HG03442 (cell line): Measurements from ENCODE around the gene KCNA5.
A peak's percentile ranks its signal among the peaks of the same experiment; 100 is the strongest.

Source experiments
- ATAC-seq: cut with Tn5 transposase; IDR thresholded peaks from one replicate; pipeline ENCODE4 v1.9.1; 2021; ENCODE audit warnings: mild to moderate bottlenecking, moderate library complexity; ENCODE audit not compliant: unreplicated experiment

Gene KCNA5

DNA sequence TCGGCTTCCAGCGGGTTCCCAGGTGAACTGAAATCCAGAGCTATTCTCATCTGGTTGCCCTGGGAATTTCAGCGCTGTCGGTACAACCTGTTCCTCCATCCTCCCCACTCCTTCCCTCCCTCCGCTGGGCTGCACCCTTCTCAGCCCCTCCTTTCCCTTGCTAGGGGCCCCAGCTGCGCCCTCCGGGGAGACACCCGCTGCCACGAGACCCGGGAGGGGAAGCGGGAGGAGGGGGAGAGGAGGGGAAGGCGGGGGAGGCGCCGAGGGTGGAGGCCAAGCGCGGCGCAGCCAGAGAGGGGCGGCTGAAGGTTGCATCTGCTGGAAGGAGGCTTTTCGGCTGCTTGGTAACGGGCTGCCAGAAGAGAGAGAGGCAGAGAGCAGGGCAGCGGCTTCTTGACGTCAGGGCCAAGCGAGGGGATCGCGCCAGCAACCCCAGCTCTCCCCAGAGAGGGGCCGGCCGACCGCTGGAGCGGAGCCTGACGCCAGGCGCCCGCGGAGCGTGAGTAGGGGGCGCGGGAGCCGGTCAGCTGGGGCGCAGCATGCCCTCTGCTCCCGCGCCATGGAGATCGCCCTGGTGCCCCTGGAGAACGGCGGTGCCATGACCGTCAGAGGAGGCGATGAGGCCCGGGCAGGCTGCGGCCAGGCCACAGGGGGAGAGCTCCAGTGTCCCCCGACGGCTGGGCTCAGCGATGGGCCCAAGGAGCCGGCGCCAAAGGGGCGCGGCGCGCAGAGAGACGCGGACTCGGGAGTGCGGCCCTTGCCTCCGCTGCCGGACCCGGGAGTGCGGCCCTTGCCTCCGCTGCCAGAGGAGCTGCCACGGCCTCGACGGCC lies at the start of gene KCNA5:
KCNA5 (plus strand) TSS at position 291 of the 831 bp plus-strand sequence; CDS start at position 560, 269 bp downstream.
- ATAC-seq: no peak

DNA sequence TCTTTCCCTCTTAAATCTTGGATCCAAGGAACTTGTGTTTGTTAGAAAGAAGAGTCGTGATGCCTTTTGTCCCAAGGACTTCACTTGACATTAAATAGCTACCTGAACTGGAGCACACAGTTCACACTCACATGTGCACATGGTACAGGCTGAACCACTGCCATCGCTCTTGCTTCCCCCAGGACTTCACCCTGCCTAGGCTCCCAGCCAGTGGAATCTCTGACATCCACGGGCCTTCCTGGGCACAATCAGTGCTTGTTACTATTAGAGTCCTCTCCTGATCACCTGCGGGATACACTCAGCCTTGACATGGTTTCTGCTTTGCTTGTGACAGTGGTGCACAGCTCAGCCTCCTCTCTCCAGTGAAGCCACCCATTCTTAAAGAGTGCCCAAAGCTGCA lies 49.1 kb upstream of the KCNA5 start:
- ATAC-seq: no peak

DNA sequence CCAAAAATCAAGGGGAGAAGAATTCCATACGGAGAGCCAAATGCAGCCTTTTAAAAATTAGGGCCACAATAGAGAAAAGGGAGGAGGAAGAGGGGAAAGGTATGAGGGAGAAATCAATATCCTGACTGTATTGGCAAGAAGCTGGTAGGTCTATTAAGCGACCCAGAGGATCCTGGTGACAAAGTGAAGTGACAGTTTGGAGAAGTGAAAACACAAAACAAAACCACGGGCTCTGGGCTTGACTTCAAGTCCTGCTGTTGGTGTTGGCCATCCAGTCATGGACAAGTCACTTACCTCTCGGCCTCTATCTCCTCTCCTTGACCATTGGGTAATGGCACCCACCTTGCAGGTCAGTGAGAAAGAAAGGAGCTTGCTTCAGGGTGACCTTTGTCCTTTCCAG lies 47.0 kb upstream of the KCNA5 start:
- ATAC-seq: no peak

DNA sequence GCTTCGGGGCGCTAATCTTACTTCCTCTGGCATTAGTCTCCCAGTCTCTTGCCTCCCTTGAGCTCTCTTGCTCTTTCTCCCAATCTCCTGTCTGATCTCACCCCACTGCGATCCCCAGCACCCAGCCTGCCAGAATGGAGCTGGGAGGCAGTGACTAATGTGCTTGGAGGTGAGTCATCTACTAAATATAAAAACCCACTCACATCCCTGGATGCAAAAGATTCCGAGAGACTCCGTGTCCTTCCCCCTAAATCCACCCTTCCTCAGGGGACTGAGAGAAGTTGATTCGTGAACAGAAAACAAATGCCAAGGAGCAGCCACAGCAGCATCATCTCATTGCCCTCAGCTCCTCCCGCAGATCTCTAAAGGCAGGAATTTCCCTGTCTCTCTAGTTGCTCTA lies 45.7 kb upstream of the KCNA5 start:
- ATAC-seq: no peak

DNA sequence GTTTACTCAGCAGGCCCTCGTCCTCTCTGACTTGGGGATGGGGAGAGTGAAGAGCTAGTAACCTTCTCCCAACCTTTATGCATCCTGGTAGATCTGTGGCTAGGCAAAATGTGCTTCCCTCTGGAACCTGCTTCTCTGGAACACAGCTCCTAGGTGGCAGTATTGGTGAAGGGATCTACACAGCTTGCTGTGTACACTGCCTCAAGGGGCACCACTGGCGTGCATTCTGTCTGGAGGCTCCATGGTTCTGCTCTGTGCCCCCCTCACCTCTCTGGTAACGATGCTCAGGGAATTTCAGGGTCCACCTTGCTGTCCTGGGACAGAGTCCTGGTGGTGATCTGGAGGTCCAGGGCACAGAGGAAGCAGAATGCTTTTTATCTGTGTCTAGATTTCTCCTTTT lies 43.5 kb upstream of the KCNA5 start:
- ATAC-seq: no peak

DNA sequence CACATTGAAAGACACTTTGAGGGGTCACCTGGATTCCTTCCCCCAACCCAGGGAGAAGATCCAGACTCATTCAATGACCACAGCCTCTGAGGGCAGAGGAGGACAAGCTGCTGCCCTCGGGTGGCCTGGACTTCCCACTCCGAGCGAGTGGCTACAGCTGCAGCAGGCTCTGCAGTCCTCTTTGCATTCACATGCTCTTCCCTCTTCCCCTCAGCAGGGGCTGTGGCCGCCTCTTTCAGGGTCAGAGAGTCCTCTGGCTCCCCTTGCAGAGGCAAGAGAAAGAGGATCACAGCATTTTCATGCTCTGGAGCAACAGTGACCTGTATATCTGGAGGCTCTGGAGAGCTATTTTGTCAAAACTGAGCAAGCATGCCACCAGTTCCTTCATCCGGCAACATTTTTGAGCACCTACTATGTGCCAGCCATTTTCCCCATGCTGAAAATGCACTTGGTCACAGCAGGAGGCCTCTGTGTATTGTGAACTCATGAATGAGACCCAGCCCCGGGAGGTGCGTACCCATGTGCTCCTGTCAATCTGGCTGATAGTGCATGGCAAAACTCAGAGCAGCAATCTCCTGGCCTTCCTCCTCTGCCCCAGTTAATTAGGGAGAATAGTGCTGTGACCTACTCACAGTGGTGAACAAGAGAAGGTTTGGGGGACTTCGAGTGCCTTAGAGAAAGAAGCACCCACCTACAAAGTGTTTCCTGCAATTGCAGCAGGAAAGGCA lies 42.9 kb upstream of the KCNA5 start:
- ATAC-seq: no peak

DNA sequence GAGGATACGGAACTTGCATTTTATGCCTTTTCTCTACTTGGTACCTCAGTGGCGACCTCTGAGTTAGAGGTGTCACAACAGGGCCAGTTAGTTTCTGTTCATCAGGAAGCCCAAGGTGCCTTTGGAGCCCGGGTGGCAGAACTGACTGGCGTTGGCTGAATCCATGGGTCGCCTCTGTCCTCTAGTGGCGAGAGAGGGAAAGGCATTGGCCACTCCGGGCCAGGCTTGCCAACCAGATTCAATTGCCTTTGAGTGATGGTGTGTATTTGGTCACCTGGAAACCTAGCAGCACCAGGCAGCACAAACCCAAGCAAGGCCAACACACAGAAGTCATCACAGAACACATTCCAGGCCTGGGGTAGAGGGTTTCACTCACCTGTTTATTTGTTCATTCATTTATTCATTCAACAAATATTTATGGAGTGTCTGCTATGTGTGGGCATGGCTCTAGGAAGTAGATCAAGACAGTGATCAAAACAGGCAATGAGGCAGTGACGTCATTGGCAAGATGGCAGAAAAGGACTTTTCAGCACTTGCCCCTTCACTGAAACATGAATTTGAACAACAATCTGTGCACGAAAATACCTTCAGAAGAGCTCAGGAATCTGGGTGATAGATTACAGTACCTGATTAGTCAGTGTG lies 40.5 kb upstream of the KCNA5 start:
- ATAC-seq: peak; percentile 41

DNA sequence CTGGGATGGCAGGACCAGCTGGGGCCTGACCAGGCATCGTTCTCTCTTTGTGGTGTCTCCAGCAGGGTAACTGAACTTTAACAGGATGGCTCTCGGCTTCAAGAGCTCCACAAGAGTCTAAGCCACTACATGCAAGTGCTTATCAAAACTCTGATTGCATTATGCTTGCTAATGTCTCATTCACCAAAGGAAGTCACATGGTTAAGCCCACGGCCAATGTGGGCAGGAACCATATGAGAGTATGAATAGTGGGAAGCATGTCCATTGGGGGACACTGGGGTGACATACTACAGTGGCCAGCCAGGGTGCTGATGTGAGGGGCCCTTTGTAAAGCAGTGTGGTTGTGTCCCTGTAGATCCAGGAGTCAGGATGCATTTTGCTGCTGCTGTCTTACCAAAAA lies 35.0 kb upstream of the KCNA5 start:
- ATAC-seq: no peak

DNA sequence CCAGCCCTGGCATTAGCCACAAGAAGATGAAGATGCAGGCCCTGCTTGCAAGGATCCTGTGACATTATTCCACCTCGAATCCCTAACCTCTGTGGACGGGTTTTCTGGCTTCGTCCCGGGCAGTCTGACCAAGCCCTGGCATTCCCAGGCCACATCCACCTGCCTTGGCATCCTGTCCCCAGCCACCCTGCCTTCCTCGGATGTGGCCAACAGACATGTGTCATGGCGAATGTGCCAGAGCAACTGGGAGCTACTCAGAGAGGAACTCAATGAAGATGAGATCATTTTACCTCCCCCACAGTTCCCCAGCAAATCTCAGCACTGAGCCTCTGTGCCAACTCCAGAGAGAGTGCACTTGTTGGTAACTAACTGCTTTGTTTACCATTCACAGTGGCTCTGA lies 33.5 kb upstream of the KCNA5 start:
- no peak for ATAC-seq

DNA sequence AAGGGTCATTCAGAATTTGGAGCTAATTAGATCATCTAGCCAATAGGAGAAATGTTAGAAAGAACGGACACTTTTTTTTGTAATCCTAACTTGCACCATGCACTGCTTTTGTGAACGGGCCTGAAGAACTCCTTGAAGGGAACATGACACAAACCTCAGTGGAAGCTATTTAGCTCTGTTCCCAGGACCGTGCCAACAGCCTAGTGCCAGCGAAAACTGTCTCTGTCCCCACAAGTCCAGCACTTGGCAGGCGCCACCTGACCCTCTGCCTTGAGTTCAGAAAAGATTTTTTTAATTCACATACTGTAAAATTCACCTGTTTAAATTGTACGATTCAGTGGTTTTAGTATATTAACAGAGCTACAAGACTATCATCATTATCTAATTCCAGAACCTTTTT lies 31.3 kb upstream of the KCNA5 start:
- ATAC-seq: no peak

DNA sequence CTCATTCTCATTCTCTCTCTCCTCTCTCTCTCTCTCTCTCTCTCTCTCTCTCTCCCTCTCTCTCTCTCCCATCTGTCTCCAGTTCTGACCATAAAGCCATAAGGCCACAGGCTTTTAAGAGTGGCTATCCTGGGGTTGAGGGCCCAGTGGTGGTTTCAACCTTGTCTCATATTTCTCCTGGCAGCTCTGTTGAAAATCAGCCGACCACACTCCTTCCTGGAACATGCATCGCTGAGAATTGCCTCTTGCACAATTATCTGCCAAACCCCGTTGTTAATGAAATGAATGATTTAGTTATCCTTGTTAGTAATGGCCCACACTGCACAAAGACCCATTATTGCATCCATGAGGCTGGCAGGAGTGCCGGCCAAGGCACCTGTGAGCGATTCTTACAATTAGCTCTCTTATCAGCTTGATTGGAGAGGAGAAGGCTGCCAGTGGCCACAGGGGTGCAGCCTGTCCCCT lies 30.4 kb upstream of the KCNA5 start:
- no peak for ATAC-seq

DNA sequence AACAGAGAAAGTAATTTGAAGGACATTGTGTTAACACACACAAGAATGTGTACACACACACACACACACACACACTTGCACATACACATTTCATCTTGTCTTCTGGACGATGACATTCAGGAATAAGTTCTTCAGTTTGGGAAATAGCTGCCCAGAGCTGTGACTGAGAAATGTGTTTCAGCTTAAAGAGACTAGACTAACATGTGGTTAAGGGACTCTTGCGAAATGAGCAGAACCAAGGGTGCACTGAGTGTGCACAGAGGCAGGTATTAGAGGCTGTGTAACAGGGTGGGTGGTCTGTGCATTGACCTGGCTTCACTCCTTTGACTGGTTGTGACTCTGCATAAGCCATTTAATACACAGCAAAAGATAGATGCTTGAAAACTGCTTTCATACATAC lies 29.4 kb upstream of the KCNA5 start:
- ATAC-seq: no peak

DNA sequence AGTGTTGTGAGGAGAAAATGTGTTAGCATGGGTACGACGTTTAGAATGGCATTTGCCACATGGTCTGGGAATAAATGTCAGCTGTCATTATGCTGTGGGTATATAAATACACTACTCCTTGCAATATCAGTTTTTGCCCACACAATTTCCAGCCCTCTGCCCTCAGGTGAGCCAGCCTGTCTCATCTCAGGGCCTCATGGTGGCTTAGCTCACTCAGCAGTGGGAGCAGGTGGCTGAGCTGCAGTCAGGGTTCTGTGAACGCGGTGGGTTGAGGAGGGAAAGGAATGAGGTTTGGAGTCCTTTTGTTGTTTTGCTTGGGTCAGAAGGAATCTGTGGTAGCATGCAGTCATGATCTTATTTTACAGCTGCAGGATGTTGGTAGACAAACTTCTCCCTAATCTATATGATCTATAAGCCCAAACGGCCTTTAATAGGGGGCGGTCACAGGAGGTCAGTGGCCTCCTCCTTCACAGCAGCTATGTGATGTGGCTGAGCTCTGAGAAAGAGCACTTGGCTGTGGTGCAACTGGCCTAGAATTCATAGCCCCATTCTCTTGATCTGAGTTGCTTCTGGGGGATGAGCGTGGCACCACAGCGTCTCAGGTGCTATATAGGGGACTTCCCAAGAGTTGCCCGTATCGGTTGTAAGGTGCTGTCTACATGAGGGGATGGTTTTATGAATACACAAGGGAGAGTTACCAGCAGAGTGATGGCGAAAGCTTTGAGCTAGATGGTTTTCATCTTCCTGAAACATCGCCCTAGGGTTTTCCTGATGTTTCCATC lies 27.8 kb upstream of the KCNA5 start:
- ATAC-seq: no peak

DNA sequence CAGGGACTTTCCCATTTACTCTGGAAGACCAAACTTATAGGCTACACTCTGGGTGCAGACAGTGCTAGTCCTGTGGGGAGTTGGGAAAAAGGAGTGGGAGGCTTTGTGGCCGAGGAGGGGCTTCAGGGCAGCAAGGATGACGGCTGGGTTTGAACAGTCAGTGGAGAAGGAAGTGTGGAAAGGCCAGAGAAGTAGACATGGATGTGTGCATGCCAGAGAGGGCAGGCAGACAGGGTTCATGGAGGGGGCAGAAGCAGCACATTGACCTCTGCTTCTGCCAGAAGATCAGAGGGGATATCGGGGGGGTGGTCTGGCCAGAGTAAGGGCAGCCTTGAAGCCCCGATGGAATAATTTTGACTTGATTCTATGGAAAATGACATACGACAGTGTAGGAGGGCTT lies 27.2 kb upstream of the KCNA5 start:
- ATAC-seq: no peak

DNA sequence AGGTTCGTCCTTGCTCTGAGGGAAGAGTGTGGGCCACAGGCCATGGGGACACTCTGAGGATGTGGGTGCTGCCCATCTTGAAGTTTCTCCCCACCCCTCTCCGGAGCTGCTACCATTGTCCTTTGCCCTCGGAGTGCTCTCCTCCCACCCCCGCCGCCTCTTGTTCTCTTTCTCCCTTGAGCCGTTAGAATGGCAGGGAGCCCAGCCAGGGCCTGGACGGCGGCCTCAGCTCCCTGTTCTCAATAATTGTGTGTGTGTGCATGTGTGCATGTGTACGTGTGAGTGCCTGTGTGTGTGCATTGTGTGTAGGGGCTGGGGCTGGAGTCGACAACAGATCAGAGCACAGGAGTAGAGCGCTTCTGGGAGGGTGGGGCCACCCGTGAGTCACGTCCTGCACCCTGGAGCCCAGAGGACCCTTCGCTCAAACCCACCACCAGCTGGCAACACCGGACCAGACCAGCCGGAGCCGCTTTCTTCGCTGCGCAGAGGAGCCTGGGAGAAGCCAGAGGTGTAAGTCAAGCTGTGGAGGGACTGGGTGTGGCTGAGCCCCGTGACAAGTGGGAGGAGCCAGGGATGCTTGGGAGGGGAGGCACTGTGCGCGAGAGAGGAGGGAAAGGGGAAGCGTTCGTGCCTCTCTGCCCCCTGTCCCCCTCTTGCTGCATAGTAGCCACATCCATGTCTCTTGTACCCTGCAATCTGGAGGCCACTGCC lies 25.9 kb upstream of the KCNA5 start:
- no peak for ATAC-seq

DNA sequence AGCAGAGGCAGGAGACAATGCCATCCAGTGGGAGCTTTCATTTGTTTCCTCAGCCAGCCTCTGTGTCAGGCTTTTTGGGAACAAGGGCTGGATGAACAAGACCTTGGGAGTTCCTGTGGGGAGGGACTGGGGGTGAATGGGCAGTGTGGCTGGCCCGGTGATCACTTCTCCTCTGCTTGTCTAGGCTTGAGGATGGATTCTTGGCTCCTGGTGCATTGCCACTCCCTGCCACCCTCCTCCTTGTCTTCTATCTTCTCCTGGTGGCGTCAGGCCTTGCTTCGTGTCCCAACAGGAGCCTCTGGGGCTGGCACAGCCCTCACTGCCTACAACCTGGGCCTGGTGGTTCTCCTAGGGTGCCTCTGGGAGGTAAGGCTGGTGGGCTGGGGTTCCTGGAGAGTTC lies 25.0 kb upstream of the KCNA5 start:
- ATAC-seq: no peak

DNA sequence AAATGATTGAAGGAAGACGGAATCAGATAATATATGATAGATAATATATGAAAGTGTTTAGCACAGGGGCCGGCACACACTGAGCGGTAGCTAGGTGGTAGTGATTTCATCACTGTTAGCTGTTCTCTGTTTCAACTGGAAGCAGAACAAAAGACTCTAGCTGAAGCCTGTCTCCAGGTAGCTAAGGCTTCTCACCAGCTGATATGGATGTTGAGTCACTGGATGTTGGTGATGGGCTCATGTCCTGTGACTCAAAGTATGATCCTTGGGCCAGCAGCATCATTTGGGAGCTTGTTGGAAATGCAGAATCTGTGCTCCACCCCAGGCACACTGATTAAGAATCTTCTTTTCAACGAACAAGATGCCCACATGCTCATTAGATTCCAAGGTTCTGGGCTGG lies 21.7 kb upstream of the KCNA5 start:
- ATAC-seq: no peak

DNA sequence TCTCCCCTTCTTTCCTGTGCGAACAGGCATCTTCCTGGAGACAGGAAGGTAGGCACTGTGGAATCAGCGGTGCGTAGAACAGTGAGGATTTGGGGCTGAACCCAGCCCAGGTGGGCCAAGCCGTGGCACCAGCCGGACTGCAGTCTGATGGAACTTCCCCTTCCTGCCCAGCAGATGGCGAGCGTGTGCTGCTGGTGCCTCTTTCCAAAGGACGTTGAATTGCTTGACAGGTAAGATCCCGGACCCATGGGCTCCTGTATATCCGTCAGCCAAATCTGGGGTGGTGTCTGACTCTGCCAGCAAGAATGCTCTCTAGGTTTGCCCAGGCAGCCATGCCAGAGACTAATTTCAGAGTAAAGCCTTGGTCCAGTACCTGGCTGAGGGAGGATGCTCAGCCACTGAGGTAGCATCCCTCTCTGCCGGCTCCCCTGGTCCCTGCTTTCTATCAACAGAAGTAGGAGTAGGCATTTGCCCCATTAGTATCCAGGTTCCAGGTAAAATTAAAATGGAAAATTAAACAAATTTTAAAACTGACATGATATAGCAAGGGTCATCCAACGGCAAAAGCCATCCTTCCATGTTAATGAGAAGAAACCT lies 21.1 kb upstream of the KCNA5 start:
- ATAC-seq: no peak

DNA sequence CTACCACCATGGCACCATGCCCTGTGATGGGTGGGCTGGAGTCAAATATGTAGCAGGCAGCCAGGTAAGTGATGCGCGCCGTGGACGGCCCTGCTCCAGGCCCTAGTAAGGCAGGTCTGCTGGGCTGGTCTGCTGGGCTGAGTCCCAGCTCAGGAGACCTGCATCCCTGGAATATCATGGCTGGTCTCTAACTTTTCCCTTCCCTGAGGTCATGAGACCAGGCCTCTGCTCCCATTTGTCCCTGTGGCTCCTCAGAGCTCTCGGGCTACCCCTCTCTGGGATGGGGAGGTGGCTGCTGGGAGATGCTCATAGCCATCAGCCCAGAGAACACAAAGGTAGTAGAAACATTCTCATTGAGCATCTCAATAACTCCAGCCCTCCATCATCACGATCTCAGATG lies 19.8 kb upstream of the KCNA5 start:
- no peak for ATAC-seq

DNA sequence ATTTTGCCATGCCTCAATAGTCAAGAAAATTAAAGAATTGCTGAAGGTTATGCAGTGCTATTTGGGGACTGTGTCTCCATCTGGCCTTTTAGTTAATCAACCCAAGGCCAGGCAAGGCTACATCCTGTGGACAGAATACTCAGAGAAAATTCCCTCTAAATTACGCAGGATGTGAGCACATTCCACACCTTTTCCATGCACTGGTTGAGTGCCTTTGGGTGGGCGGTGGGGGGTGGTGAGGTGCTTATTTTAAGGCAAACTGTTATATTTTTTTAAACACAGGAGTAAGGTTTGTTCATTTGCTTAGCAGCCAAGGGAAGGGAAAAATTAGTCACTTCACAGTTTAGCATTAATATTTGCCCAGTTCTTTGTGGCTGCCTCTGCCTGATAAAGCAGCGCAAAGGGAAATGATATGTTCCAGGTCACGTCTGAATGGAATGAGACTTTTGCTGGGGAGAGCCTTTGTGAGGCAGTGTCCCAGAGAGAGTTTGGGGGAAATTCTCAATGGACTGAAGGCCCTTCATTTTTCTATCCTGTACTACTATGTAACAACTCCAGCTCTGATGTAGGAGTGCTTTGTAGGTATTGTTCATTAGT lies 17.2 kb upstream of the KCNA5 start:
- no peak for ATAC-seq
